GM19025 (cell line): ENCODE results near the gene GALNT9.
"Not testable (repeated sequence)": the region's sequence is repeated elsewhere in the genome, so short reads cannot be mapped to it uniquely, and the experiment has no call there.

Source experiments
- ATAC-seq: cut with Tn5 transposase; IDR thresholded peaks from one replicate; pipeline ENCODE4 v1.9.1; 2021; ENCODE audit warnings: mild to moderate bottlenecking, low read depth, moderate library complexity; ENCODE audit not compliant: unreplicated experiment

Gene GALNT9

DNA sequence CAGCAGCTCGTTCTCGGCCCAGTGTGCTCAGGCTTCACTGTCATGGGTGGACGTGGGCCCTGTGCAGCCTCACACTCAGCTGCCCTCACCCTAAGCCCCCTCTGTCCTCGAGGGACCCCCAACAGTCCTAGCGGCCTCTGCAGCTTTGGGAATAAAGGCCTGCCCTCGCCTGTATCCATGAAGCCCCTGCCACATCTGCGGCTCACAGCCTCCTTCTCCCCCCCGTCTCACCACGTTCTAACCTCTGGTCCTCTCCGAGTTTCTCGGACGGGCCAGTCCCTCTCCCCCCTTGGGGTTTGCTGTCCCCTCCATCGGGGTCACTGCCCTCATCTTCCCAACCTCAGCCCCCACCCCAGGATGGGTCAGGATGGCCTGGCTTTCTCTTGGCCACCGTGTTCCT lies 30.2 kb upstream of the GALNT9 start:
- ATAC-seq: no peak

GRCh38 chr12:132358241-132359225 lies 29.1 kb upstream of the GALNT9 start:
- not testable (repeated sequence) for ATAC-seq

- no peak for ATAC-seq
Observed at GRCh38 chr12:132357623-132358186, 28.3 kb upstream of the GALNT9 start.

DNA sequence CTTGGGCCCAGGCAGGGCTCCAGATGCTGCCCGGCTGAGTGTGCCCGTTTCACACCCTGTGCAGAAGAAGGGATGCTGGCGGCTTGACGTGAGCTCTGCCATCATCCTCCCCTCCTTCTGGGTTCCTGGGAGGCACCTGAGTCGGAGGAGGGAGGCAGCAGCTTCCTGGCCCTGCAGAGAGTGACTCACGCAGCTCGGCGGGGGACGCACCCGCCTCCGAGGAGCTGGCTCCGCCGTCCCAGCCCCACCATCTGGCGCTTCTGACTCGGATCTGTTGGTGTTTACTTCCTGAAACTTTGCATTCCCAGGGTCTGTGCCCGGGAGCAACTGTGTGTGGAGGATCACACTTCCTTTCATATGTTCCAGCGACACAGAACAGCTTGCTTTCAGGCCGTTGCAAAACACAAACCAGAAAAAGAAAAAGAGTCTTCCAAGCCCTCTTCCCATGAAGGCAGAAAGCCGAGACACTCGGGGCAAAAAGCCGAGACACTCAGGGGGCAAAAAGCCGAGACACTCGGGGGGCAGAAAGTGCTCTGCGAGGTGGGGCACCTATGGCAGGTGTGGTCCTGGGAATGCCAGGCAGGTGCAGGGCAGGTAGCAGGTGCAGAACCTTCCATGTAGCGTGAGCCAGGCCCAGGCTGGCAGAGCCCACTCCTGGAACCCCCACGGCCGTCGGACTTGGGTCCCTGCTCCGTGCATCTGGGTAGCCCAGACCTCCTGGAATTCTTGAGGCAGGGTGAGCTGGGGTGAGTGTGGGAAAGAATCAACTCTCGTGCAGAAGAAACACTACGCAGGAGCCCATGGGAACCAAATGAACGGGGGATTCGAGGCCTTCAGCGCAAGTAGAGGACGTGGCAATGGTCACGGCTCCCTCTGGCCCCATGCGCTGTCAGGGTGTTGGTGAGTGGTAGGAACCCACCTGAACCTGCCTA lies 27.6 kb upstream of the GALNT9 start:
- ATAC-seq: no peak

GRCh38 chr12:132355742-132356681 lies 26.6 kb upstream of the GALNT9 start:
- no peak for ATAC-seq

- no peak for ATAC-seq
Observed at GRCh38 chr12:132354982-132355680, 25.7 kb upstream of the GALNT9 start.

DNA sequence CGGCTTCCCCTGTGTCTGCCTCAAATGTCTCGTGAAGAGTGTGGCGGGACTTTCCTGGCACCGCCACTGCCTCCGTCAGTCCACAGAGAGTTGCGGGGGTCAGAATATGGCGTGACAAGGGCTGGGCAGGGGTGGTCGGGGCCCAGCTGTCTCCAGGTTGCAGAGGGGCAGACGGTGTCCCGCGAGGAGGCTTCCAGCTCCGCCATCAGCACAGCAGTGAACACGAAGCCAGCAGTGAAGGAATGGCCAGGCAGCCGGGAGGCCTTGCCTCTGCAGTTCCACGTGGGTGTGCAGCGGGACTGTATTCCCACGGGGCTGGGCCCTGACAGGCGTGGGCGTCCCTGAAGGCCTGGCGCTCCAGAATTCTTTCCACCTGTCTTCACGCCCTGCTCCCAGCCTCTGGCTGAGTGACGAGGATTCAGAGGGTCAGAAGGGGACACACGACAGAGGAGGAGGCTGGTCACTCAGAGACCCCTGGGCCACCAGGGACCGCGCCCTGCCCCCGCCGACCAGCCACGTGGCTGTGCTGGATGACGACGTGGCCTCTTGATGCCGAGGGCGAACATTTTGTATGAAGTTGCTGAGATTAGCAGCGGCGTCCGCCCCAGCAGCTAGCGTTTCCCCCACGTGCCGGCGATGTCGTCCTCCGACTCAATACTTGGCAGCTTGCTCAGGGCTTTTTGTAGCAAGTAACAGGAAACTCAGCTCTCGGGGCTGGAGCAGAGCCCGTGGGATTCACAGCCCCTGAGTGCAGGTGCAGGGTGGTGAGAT lies 25.0 kb upstream of the GALNT9 start:
- no peak for ATAC-seq

- no peak for ATAC-seq
Observed at GRCh38 chr12:132353811-132354210, 24.4 kb upstream of the GALNT9 start.

DNA sequence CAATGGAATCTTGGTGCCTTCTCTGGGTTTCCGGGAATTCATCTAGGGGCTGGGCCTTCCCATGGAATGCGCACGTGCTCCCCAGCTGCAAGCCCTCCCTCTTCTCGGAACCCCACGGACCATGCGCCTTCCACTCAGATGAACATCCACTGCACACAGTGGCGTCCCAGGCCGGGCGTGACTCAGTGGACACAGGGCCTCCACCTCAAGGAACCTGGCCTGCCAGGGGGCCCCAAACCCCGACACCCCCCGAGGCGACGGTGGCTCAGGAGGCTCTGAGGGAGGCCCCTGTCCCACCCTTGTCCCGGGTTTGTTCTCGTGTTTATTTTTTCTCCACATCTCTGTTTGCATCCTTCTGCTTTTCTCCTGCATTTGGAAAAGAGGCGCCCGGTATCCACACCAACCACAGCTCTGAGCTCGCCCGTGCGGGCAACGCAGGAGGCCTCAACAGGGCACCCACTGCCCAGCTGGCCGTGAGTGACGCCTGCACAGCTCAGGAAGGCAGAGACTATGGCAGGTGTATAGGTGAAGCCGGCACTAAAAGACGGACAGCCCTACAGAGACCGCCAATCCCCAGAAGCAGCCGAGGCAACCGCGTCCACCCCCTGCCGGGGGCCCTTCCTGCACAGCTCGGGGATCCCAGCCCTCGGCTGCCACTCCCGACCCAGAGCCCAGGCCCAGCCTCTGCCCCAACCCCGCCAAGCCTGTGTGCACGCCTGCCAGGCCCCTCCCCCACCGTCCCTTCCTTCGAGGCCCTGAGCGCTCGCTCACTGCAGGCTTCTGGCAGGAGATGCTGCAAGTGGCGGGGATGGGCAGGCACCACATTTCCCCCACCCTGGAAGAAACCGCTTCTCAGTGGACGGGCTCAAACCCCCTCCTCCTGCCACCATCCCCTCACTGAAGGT lies 23.8 kb upstream of the GALNT9 start:
- ATAC-seq: no peak

DNA sequence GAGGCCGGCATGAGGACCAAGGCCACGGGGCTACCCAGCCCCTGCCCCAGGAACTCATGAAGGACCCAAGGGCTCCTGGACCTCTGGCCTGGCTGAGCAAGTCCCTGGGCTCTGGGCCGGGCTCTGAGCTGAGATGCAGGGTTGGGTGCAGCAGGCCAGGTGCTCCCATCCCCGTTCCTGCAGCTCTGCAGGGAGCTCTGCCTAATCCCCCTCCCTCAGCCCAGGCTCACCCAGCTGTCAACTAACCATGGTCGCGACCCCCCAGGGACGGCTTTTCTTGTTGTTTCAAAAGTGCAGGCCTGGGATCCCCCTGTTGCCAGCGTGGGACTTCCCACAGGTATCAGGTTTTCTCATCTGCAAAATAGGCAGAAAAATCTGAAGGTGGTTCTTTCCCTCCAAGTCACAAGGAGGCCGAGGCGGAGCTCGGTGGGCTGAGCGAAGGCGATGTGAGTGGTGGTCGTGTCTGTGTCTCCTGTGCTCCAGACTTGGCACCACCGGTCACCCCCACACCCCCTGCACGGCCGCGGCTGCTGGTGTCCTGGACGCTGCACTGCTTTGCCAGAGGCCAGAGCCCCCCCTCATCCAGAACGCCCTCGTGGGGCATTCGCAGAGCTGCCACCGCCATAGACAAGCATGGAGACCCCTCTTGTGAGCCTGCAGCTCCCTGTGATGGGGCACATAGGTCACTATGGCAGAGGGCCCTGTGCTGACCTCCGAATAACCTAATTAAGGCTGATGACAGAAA lies 22.5 kb upstream of the GALNT9 start:
- ATAC-seq: no peak

DNA sequence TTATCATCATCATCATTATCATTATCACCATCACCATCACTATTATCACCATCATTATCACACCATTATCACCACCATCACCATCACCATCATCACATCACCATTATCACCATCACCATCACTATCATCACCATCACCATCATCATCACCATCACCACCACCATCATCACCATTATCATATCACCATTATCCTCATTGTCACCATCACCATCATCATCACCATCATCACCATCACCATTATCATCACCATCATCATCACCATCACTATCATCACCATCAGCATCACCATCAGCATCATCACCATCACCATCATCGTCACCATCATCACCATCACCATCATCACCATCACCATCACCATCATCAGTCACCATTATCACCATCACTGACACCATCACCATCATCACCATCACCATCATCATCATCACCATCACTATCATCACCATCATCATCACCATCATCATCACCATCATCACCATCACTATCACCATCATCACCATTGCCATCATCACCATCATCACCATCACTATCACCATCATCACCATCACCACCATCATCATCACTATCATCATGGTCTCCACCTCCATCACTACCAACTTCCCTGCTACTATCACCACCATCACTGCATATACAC lies 20.2 kb upstream of the GALNT9 start:
- no peak for ATAC-seq

GRCh38 chr12:132348176-132348575 lies 18.8 kb upstream of the GALNT9 start:
- ATAC-seq: no peak

- ATAC-seq: no peak
Observed at GRCh38 chr12:132347176-132347855, 17.9 kb upstream of the GALNT9 start.

DNA sequence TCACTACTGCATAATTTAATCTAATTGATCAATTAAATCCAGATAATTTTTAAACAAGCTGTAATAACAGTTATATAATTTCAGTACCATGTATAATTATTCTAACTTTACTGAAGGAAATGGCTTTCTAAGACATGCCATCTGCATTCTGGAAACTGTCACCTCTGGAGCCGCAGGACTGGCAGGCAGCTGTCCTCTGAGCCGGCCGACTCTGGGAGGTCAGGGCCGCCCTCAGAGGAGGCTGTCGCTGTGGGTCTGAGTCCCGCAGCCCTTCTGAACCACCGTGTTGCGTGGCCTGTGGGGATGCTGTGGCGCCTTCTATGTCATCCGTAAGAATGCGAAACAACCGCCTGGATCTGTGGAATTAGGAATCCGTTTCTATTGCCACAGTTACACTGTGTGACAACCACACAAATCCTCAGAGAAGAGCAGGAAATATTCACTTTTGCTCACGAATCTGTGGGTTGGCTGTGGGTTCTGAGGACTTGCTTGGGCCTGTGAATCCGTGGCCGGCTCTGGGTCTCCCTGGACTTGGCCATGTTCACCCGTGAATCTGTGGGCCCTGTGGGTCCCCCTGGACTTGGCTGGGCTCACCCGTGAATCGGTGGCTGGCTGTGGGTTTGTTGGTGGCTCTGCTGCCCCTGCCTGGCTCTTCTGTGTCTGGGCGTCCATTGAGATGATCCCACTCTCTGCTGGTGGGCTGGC lies 17.2 kb upstream of the GALNT9 start:
- ATAC-seq: no peak

DNA sequence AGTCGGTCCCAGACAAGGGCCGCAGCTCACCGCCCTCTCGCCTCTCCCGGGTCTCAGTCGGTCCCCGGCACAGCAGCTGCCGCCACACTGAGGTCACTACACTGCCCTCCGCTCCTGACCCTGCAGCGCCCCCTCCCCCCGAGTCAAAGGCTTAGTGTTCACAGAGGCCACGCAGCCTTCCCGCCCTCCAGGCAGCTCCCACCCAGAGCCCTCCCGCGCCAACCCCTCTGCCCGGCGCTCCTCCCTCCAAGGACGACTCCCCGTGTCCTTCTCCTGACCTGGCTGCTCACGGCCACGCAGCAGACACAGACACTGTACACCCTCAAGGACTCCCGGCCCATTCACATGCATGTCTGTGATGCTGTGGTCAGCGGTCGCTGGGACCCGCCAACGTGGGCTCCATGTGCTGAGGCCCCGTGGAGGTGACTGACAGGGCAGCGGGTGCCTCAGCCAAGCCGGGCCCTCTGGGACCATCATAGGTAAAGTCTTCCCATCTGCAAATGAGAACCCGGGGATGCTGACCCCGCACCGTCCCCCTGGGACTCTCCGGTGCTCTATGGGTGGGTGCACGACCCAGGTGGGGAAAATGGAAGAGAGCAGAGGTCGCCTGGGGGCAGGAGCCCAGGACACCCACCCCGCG lies 16.3 kb upstream of the GALNT9 start:
- no peak for ATAC-seq
